HG02763 (cell line): Measurements from ENCODE around the gene TCF7L1.
"Not testable (repeated sequence)": the region's sequence is repeated elsewhere in the genome, so short reads cannot be mapped to it uniquely, and the experiment has no call there.

Experiments used
- ATAC-seq: cut with Tn5 transposase; IDR thresholded peaks from one replicate; pipeline ENCODE4 v1.9.1; 2021; ENCODE audit warnings: mild to moderate bottlenecking, moderate library complexity; ENCODE audit not compliant: unreplicated experiment

Gene TCF7L1

GRCh38 chr2:85131116-85131515 is 2.1 kb upstream of the TCF7L1 start:
- no peak for ATAC-seq

GRCh38 chr2:85132397-85132796 is 795 bp upstream of the TCF7L1 start:
- no peak for ATAC-seq

- ATAC-seq = no peak
These were observed 611 bp downstream of the TCF7L1 start for GRCh38 chr2:85133751-85134254.

- ATAC-seq = no peak
These were observed 1.2 kb downstream of the TCF7L1 start for GRCh38 chr2:85134255-85134895.

DNA sequence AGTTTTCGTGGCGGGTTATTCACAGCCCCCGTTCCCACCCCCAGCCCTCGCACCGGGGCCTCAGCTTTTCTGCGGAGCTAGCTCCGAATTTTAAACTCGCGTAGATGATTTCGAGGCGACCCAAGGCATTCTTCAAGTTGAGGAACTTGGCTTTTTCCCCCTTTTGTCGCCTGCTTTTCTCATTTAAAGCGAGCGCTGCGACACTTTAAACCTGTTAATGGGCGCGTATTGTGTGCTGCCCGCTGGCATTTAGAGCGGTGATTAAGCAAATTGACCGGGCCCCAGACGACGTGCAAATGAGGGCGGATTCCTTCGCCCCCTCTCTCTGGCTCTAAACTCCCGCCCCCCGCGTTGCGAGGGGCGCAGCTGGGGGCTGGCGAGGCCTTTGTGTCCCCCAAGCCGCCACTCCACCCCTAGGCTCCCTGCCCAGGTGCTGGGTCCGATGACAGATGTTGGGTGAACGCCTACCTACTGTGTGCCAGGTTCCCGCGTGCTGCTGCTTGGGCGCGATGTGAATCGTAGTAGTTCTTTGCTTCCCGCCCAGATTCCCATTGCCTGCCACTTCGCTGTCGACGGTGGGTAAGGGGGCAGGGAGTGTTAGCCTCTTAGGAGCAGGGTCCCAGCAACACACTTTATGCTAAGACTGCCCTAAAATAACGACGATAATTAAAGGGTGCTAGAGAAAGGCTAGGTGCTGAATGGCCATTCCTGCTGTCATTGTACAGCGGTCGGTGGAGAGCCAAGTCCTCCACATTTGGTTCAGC is 1.9 kb downstream of the TCF7L1 start:
- ATAC-seq = no peak

DNA sequence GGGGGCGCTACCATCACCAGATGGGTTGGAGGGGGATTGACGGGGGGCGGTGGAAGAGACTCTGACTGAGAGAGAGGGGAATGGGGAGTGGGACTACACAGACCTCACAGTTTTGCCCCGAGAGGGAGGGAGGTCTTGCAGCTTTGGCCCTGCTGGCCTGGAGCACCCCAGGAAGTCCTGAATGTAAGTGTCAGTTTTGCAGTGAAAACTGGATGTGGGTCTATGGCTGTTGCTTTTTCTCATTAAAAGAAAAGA is 2.4 kb downstream of the TCF7L1 start:
- ATAC-seq = no peak

DNA sequence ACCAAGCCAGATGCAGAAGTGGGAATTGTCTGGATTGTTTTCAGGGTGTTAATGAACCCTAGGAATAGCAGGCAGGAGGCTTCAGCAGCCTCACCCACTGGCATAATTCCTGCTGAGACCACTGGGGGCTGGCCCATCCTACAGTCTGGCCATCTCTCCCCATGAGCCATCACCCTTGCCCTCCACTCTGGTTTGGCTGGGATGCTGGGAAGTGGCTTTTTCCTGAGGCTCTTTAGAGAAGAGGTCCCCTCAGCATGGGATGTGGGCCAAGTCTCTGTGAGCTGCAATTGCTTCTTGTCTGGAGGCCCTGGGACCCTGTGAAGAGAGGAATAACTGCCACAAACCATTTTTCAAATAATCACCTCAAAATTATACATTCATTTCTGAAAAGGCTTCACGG is 4.0 kb downstream of the TCF7L1 start:
- ATAC-seq = no peak

GRCh38 chr2:85143463-85144082 is 10.4 kb downstream of the TCF7L1 start:
- no peak for ATAC-seq

DNA sequence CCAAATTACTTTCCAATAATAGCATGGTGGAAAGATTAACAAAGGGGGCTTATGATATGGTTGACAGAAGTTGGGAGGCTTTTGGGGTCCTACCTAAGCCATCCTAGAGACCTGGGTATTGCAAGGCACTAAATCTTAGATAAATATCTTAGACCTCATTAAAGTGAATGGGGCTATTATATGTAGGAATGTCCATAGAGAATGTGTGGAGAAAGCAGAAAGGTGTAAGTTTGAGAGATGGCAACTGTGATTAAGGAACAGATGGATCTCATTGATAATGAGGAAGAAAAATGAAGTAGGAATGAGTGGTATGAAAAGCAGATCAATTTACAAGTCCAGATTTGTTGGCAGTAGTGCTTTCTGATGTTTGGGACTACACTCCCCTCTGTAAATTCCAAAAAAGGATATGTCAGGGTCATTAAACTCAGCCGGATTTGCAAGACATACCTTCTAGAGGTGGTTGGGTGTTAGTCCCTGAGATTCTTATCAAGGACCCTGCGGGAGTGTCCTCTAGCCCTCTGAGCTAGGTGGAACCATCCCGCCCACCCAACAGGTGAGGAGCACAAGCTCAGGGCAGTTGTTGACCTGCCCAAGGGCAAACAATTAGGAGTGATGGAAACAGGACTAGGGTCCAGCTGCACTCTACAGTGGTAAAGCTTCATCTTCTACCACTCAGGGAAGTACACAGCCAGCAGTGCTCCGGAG is 12.1 kb downstream of the TCF7L1 start:
- no peak for ATAC-seq

- ATAC-seq = no peak
These were observed 15.0 kb downstream of the TCF7L1 start for GRCh38 chr2:85148190-85148589.

DNA sequence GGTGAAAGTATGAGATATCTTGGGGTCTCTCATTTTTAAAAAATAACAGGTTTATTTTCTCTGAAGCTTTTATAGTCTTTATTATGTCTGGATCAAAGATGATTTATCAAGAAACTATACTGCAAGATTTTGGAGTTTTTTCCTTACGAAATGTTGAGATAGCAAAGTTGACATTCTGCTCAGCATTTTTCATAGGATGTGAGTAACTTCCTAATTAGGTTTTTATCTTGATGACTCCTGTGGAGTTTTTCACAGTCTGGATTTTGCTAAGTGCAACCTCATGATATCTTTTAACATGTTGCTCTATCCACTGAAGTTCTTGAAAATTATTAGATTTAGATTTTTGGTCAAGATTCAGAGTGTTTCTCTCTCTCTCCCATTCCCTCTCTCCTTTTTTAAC is 17.8 kb downstream of the TCF7L1 start:
- ATAC-seq = no peak

GRCh38 chr2:85152895-85153294 is 19.7 kb downstream of the TCF7L1 start:
- no peak for ATAC-seq

DNA sequence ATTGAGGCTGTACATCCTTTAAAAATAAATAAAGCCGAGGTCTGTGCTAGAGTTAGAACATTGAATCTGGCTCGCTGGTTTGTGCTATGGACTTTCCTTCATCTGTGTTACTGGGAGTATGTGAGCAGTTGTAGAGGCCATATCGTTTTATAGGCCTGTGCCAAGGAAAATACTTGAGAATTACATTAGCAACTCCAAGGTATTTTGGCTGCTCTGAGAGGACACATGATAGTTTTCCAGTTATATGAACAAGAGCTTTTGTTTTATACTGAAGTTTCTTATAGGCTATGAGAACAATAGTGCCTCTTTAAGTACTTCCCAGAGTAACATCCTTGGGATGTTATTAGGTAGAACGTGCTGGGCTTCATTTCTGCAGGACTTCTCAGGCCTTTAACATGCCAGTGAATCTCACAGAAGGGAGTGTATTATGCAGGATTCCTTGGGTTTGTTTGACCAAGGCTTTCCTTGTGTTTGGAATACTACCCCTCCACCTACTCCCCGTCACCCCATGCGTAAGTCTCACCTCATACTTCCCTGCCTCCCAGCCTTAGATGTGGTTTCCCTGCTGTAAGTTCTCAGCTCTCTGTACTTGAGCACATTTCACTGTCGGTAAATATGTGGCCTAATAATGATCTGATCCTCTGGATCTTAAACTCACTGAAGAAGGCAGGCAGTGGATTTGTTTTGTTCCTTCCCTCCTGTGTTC is 21.0 kb downstream of the TCF7L1 start:
- ATAC-seq = no peak

DNA sequence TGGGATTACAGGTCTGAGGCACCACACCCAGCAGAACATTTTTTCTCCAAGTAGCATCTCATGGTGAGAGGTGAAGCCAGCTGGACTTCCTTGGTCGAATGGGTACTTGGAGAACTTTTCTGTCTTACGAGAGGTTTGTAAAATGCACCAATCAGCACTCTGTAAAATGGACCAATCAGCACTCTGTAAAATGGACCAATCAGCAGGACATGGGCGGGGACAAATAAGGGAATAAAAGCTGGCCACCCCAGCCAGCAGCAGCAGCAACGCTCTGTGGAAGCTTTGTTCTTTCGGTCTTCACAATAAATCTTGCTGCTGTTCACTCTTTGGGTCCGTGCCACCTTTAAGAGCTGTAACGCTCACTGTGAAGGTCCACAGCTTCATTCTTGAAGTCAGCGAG is 21.9 kb downstream of the TCF7L1 start:
- ATAC-seq = not testable (repeated sequence)

DNA sequence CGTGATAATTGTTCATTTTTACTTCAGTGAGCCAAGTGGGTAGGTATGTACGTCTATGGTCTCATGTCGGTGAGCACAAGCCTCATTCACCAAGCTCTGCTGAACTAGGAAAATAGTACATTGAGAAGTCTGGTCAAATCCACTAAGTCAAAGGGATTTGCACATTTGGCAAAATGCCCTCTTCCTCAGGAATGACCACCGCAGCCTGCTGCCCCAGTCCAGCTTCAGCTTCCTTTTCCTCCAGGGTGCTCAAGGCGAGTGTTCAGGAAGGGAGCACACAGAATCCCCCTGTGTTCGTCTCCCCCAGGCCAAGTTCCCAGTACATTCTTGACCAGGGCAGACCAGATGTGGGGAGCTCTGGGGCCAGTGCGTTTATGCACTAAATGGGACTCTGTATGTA is 23.0 kb downstream of the TCF7L1 start:
- ATAC-seq = no peak

DNA sequence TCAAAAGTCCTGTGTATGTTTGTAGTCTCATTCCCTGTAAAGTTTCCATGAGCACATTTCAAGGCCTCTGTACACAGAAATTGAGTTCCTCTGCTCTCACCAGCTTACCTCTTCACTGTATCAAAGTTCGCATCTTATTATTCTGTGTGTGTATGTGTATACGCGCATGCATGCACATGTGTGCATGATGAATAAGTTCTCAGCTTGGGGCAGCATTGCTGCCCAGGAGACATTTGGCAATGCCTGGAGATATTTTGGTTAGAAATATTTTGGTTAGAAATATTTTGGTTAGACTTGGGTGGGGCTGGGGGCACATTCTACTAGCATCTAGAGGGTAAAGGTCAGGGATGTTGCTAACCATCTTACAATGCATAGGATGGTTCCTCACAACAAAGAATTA is 23.4 kb downstream of the TCF7L1 start:
- no peak for ATAC-seq

DNA sequence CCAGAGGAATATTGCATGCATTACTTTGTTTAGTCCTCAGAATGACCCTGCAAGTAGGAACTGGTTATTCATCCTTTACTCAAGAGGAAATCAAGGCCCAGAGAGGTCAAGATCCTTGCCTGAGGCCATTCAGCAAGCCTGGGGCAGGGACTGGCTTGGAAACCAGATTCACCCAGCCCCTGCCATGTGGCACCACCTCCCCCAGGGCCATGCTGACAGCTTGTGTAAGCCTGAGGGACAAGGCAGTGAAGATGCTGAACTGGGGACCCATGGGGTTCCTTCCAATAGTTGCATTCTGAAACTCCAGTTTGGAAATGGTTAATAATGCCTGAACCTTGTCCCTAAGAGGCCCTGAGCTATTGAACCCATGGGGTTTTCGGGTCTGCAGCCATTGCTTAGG is 24.2 kb downstream of the TCF7L1 start:
- ATAC-seq = no peak

GRCh38 chr2:85158559-85159273 is 25.5 kb downstream of the TCF7L1 start:
- ATAC-seq = no peak

GRCh38 chr2:85159589-85159988 is 26.4 kb downstream of the TCF7L1 start:
- ATAC-seq = no peak
